B cell (primary cell): ENCODE measurements around the gene TMSB4X.

Experiments
- CTCF ChIP-seq: fragments of 200-600 bp; IDR thresholded peaks from one replicate; pipeline ENCODE4 v1.8.0; 2022; ENCODE audit warnings: antibody characterized with exemption, mild to moderate bottlenecking
- EZH2 ChIP-seq: IDR thresholded peaks from 2 replicates; pipeline ENCODE4 v1.6.1; 2012; ENCODE audit warnings: borderline replicate concordance, low read depth, mild to moderate bottlenecking, moderate library complexity, low read length; ENCODE audit not compliant: insufficient read depth, poor library complexity, severe bottlenecking

GRCh38 chrX:12994321-12994720 is 19.4 kb downstream of the TMSB4X start:
- no peak for TF ChIP-seq CTCF
- TF ChIP-seq EZH2: no peak
